VCaP (cell line): ENCODE results near the gene TBC1D30.

Experiments used
- H3K27ac ChIP-seq: fragments of 450-650 bp; 2 replicates; pipeline ENCODE4 v1.5.1; 2017
- TF ChIP-seq, protein P1 (sequence below): fragments of 450-650 bp; conservative IDR thresholded peaks from 2 replicates; pipeline ENCODE4 v1.5.1; 2017; ENCODE audit warnings: mild to moderate bottlenecking, moderate library complexity

TBC1D30 gene

DNA sequence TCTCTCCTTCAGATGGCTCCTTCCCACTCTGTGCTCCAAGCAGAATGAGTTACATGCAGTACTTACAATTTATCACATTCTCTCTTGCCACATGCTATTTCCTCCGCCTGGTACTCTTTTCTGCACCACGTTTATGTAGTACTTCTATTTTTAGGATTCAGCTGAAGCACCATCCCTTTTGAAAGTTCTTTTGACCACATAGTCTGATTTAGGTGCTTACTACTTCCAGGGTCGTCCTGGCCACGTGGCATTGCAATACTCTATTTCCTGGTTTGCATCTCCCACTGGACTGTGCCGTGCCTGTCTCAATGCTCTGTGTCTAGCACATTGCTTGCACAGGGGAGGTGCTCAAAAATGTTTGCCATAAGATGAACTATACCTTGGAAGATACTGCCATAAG, 16.3 kb upstream of the TBC1D30 start:
- H3K27ac ChIP-seq = no peak overlapping the region
- TF ChIP-seq, protein P1, sequence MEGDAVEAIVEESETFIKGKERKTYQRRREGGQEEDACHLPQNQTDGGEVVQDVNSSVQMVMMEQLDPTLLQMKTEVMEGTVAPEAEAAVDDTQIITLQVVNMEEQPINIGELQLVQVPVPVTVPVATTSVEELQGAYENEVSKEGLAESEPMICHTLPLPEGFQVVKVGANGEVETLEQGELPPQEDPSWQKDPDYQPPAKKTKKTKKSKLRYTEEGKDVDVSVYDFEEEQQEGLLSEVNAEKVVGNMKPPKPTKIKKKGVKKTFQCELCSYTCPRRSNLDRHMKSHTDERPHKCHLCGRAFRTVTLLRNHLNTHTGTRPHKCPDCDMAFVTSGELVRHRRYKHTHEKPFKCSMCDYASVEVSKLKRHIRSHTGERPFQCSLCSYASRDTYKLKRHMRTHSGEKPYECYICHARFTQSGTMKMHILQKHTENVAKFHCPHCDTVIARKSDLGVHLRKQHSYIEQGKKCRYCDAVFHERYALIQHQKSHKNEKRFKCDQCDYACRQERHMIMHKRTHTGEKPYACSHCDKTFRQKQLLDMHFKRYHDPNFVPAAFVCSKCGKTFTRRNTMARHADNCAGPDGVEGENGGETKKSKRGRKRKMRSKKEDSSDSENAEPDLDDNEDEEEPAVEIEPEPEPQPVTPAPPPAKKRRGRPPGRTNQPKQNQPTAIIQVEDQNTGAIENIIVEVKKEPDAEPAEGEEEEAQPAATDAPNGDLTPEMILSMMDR = no peak

DNA sequence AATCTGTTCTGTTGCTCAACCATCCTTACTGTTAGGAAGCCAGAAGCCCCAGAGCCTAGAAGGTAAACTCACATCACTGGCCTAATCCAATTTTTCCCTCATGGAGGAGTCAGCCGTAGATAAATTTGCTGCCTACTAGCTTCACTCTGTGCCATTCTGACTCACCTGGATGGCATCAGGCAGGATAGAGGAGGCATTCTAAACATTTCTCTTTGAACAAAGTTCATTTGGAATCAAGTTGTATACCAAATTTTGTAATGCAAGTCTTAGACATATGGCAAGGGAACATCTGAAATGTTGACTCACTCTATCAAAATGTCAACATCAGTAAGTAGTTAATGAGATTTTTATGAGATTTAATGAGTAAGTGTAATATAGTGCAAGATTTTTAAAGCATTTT, 13.6 kb upstream of the TBC1D30 start:
- TF ChIP-seq, protein P1 = no peak
- H3K27ac ChIP-seq = no peak overlapping the region

GRCh38 chr12:64813723-64814122, 10.7 kb upstream of the TBC1D30 start:
- TF ChIP-seq, protein P1 = no peak
- peak overlapping the region; percentile 51 for H3K27ac ChIP-seq

DNA sequence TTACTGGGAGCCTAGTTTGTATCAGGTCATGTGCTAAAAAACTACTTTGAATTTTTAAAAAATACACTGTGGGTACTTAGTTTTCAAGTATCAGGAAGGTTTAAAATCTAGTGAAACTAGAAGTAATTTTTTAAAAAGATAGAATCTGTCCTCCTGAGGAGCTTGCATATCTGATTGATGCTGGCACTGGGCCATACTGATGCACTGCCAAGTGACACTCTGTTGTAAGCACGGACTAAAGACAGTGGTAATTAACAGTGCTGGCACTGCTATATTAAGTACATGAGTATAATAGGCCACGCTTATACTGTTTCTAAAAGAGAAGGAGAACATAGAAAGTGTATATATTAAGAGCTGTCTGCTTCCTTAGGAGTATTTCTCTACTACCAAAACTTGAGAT, 10.0 kb upstream of the TBC1D30 start:
- H3K27ac ChIP-seq = peak overlapping the region; percentile 51
- TF ChIP-seq, protein P1 = no peak

DNA sequence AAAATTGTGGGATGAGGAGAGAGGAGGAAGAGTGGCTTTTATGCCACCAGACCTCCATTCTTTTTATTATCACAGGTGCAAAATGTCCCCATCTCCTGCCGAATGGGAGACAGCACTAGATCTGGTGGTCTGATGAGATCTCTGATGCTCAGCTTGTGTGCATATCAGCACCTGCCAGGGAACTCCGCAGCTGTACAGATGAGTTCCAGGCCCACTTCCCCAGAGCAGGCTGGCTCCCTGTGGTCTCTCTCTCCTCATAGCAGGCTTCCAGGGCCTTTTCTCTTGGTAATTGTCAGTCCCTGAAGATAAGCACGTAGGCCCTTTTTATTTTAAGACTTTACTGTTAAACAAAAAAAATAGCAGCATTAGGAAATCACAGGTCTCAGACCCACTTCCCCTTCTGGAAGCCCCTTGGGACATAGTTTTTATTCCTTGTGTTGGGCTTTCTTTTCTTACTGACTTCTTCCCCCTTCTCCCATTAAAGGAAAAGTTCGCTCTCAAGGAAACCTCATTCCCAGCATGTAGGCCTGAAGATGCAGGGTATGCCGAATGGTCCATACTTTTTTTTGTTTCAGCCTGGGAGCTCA, 4.5 kb upstream of the TBC1D30 start:
- TF ChIP-seq, protein P1 = no peak
- H3K27ac ChIP-seq = peak overlapping the region; percentile 37

DNA sequence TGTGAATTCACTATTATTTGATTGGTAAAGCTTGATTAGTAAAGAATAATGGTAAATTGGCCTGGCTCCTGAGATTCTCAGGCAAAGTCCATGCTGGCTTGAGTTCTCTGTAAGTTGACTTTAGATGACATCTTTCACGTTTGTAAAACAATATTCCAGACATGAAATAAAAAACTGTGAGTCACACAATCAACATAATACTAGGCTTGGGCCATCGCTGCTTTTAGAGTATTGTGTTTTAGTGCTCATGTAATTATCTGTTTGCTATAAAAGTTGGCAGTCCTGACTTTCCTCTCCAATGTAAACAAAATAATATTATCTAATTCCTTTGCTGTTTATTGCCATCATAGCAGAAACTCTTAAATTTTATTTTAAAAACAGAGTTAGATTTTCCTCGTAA, 3.9 kb upstream of the TBC1D30 start:
- TF ChIP-seq, protein P1 = no peak
- peak overlapping the region; percentile 37 for H3K27ac ChIP-seq

DNA sequence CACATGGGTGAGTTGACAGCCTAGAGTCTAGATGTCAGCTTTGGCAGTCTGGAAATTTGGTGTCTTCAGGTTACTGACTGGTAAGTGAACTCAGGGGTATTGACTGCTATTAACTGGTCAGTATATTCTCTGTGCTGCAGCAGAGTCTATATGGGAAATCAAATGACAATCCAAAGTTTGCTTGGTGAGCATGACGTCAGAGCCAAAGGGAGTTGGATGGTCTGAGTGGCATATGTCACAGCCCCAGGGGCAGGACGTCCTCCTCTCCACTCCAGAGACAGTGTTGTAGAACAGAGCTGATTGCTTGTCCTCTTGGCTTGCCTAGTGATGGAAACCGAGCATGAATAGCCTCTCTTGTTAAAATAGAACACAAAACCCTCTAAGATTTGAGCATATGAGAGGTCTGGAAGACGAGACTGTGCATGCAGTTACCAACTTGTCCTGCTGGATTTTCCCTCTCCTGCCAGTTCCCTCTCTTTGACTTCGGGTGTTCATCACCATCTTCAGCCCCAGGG, 3.3 kb upstream of the TBC1D30 start:
- TF ChIP-seq, protein P1 = no peak
- H3K27ac ChIP-seq = peak overlapping the region; percentile 37
